GM12878 (cell line): ENCODE results near the gene CTNNA2. TPM values are rescaled to one million over a fixed set of nuclear protein-coding genes. Genes with fewer than 3 reads are reported as not detected.

ENCODE experiments used
- ATAC-seq: fragments of 200-7000 bp; cut with Tn5 transposase; 3 replicates; pipeline ENCODE4 v1.9.1; 2020; ENCODE audit warnings: mild to moderate bottlenecking, moderate library complexity
- BruUV-seq: library from RNA; stranded (reverse); fragments of 400-500 nt; replicated peaks from 2 replicates; lab custom pipeline; 2021; lab: Mats Ljungman, UMichigan
- CTCF ChIA-PET: fragments of 300-600 bp; sonication (Branson Sonifier 250); formaldehyde crosslinking; extraction: SDS; loops from one replicate; lab custom pipeline; 2021; ENCODE audit warnings: inconsistent platforms; lab: Yijun Ruan, JAX
- POLR2A ChIA-PET: fragments of 350-600 bp; formaldehyde crosslinking; extraction: SDS; loops from one replicate; lab custom pipeline; 2021; ENCODE audit warnings: inconsistent platforms; lab: Charles Lee
- RAD21 ChIA-PET: fragments of 300-600 bp; sonication (Branson Sonifier 250); formaldehyde crosslinking; loops from one replicate; lab custom pipeline; 2023; ENCODE audit warnings: antibody characterized with exemption; ENCODE audit not compliant: unreplicated experiment; lab: Charles Lee
- SMC1A ChIA-PET: fragments of 300-600 bp; sonication (Branson Sonifier 250); formaldehyde crosslinking; loops from one replicate; lab custom pipeline; 2023; ENCODE audit not compliant: unreplicated experiment, uncharacterized antibody; lab: Charles Lee
- DNase-seq: peaks from one replicate; pipeline ENCODE4 v3.0.0-alpha.2; 2011; ENCODE audit warnings: low read depth, low spot score
- FAIRE-seq: peaks from 3 replicates; lab custom pipeline; 2011; peaks lifted over from hg19 to GRCh38; lab: Jason Lieb, UNC
- H2AFZ ChIP-seq: 2 replicates; pipeline ENCODE4 v1.6.0; 2011; ENCODE audit warnings: low read depth, low read length, control low read depth; ENCODE audit not compliant: control insufficient read depth
- H3K27ac ChIP-seq: 2 replicates; pipeline ENCODE4 v1.5.1; 2011; ENCODE audit warnings: control low read depth; ENCODE audit not compliant: control insufficient read depth, insufficient read depth
- H3K27me3 ChIP-seq, 2 experiments: replicated peaks in 1 of 2; 2 replicates each; pipeline versions ENCODE4 v1.6.0 to v1.6.1; 2011; ENCODE audit warnings: low read length in 1 of 2; ENCODE audit not compliant: control insufficient read depth in 2 of 2, insufficient read depth in 2 of 2
- H3K36me3 ChIP-seq, 2 experiments: 2 replicates each; pipeline ENCODE4 v1.5.1; 2011; ENCODE audit warnings: low read length in 1 of 2; ENCODE audit not compliant: control insufficient read depth in 2 of 2, insufficient read depth in 2 of 2
- H3K4me1 ChIP-seq: 2 replicates; pipeline ENCODE4 v1.6.1; 2011; ENCODE audit warnings: mild to moderate bottlenecking, low read length, moderate library complexity, mixed read lengths; ENCODE audit not compliant: control insufficient read depth, insufficient read depth
- H3K4me2 ChIP-seq: 2 replicates; pipeline ENCODE4 v1.6.0; 2011; ENCODE audit warnings: control low read depth; ENCODE audit not compliant: control insufficient read depth, insufficient read depth
- H3K4me3 ChIP-seq: fragments of 200-600 bp; sonication (generic); 2 replicates; pipeline ENCODE4 v1.5.1; 2016
- H3K79me2 ChIP-seq: 2 replicates; pipeline ENCODE4 v1.6.0; 2011; ENCODE audit warnings: low read length; ENCODE audit not compliant: control insufficient read depth, insufficient read depth
- H3K9ac ChIP-seq: 2 replicates; pipeline ENCODE4 v1.8.0; 2011; ENCODE audit warnings: low read length, control low read depth, mixed read lengths; ENCODE audit not compliant: control insufficient read depth, insufficient read depth
- H3K9me3 ChIP-seq: replicated peaks from 3 replicates; pipeline ENCODE4 v1.5.1; 2011; ENCODE audit warnings: mild to moderate bottlenecking, low read length; ENCODE audit not compliant: control insufficient read depth, insufficient read depth
- H4K20me1 ChIP-seq: 2 replicates; pipeline ENCODE4 v1.6.0; 2011; ENCODE audit not compliant: control insufficient read depth, insufficient read depth
- MYC ChIP-seq: IDR thresholded peaks from 2 replicates; pipeline ENCODE4 v1.6.1; 2011; ENCODE audit warnings: mild to moderate bottlenecking, low read length, moderate library complexity, inconsistent platforms; ENCODE audit not compliant: insufficient read depth, insufficient replicate concordance, insufficient read length, severe bottlenecking
- RB1 ChIP-seq: fragments of 450-650 bp; formaldehyde crosslinking; IDR thresholded peaks from 2 replicates; pipeline ENCODE4 v1.6.1; 2017; ENCODE audit warnings: mild to moderate bottlenecking, borderline replicate concordance
- WGBS: methylation state at CpG from one replicate; pipeline ENCODE4 v1.1.6; 2016; ENCODE audit warnings: low lambda C conversion rate; ENCODE audit not compliant: insufficient replicate concordance, insufficient coverage; ENCODE audit errors: missing lambda C conversion rate; 5-methylcytosine and 5-hydroxymethylcytosine counted together
- in situ Hi-C: fragments of 300-500 bp; cut with MboI; formaldehyde crosslinking; loops from 9 replicates; pipeline ENCODE4 v1.14.3; 2018; ENCODE audit warnings: mixed read lengths
- intact Hi-C: fragments of 100-400 bp; cut with micrococcal nuclease; formaldehyde crosslinking; loops from one replicate; pipeline ENCODE4 v1.14.2; 2022; ENCODE audit not compliant: unreplicated experiment
- polyA plus RNA-seq, 11 experiments: library from polyadenylated mRNA; depleted of rRNA in 4 of 11; unstranded in 6 of 11; stranded (reverse) in 5 of 11; fragments of >200 nt; fragmentation: Nextera tagmentation in 4 of 11; fragmentation: Illumina TruSeq in 1 of 11; extraction: Ambion mirVana in 4 of 11; extraction: Trizol in 1 of 11; gene quantifications; 1 replicate in 1 of 11; 2 replicates in 10 of 11; pipeline versions ENCODE4 v1.2.1 to v1.2.3, GENCODE V29; 2011 to 2016; ENCODE audit warnings: inconsistent platforms in 2 of 11, missing spikeins in 2 of 11, low read depth in 1 of 11
- total RNA-seq, 4 experiments: library from RNA; depleted of rRNA in 3 of 4; stranded (reverse); fragments of >200 nt in 3 of 4; fragmentation: Illumina TruSeq in 1 of 4; extraction: Trizol in 1 of 4; gene quantifications; 2 replicates each; pipeline versions ENCODE4 v1.2.1 to v1.2.3, GENCODE V29; 2013 to 2021
- TF ChIP-seq, protein P1 (sequence below): fragments of 450-650 bp; IDR thresholded peaks from 2 replicates; pipeline ENCODE4 v1.6.1; 2018; ENCODE audit warnings: borderline replicate concordance, mild to moderate bottlenecking; ENCODE audit not compliant: partially characterized antibody
- TF ChIP-seq, protein P2 (sequence below): IDR thresholded peaks from 2 replicates; pipeline ENCODE4 v1.6.1; 2012; ENCODE audit warnings: low read depth, low read length, improper control_type of control experiment
- TF ChIP-seq, protein P3 (sequence below): fragments of 450-650 bp; IDR thresholded peaks from 2 replicates; pipeline ENCODE4 v1.6.1; 2014; ENCODE audit warnings: mild to moderate bottlenecking

The CTNNA2 gene
- total and polyA plus RNA-seq, 10 of the 15 experiments (the other 5 are each of a cell fraction or from before 2014, with no cell fraction given), result 2.4 to 36.2 (median 6.6) TPM

DNA sequence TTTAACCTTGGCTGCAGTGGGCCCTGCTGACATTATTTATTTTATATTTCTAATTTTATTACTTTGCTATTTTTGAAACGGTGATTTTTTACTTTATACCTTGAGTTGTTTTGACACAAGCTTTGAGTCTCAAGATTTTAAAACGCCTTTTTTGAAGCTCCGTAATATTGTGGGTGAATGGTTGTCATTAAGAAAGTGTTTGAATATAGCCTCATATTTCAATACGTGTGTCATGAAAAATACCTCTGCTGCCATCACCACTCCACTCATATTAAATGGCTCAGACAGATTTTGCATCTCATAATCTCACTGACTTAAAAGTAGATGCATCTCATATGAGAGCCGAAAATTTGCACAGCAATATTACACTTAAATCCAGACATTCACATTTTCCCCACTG lies 106.6 kb downstream of the CTNNA2 start:
- H2AFZ ChIP-seq, result no peak overlapping the region
- RAD21 ChIA-PET, result no interaction called here
- 18% methylated on average over 5 of the region's 5 CpGs for WGBS
- FAIRE-seq, result no peak
- H3K27me3 ChIP-seq, result no peaks in the 10 kb centered on the region
- no peaks in the 10 kb centered on the region for H3K9me3 ChIP-seq
- no peaks in the 10 kb centered on the region for H3K79me2 ChIP-seq
- no peaks in the 10 kb centered on the region for H3K4me1 ChIP-seq
- no peaks in the 10 kb centered on the region for H4K20me1 ChIP-seq
- in situ Hi-C loops (no loop called here), intact Hi-C loops (no loop called here)
- H3K4me3 ChIP-seq, result no peak overlapping the region
- H3K9ac ChIP-seq, result no peak overlapping the region
- no peak overlapping the region for H3K4me2 ChIP-seq
- no peak for ATAC-seq
- CTCF ChIA-PET, result no interaction called here
- SMC1A ChIA-PET, result no interaction called here
- TF ChIP-seq, protein P1, sequence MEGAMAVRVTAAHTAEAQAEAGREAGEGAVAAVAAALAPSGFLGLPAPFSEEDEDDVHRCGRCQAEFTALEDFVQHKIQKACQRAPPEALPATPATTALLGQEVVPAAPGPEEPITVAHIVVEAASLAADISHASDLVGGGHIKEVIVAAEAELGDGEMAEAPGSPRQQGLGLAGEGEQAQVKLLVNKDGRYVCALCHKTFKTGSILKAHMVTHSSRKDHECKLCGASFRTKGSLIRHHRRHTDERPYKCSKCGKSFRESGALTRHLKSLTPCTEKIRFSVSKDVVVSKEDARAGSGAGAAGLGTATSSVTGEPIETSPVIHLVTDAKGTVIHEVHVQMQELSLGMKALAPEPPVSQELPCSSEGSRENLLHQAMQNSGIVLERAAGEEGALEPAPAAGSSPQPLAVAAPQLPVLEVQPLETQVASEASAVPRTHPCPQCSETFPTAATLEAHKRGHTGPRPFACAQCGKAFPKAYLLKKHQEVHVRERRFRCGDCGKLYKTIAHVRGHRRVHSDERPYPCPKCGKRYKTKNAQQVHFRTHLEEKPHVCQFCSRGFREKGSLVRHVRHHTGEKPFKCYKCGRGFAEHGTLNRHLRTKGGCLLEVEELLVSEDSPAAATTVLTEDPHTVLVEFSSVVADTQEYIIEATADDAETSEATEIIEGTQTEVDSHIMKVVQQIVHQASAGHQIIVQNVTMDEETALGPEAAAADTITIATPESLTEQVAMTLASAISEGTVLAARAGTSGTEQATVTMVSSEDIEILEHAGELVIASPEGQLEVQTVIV, result no peak
- TF ChIP-seq RB1 (no peak), MYC (no peak)
- TF ChIP-seq, protein P2, sequence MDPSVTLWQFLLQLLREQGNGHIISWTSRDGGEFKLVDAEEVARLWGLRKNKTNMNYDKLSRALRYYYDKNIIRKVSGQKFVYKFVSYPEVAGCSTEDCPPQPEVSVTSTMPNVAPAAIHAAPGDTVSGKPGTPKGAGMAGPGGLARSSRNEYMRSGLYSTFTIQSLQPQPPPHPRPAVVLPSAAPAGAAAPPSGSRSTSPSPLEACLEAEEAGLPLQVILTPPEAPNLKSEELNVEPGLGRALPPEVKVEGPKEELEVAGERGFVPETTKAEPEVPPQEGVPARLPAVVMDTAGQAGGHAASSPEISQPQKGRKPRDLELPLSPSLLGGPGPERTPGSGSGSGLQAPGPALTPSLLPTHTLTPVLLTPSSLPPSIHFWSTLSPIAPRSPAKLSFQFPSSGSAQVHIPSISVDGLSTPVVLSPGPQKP, result no peak
- TF ChIP-seq, protein P3, sequence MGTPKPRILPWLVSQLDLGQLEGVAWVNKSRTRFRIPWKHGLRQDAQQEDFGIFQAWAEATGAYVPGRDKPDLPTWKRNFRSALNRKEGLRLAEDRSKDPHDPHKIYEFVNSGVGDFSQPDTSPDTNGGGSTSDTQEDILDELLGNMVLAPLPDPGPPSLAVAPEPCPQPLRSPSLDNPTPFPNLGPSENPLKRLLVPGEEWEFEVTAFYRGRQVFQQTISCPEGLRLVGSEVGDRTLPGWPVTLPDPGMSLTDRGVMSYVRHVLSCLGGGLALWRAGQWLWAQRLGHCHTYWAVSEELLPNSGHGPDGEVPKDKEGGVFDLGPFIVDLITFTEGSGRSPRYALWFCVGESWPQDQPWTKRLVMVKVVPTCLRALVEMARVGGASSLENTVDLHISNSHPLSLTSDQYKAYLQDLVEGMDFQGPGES, result no peak
- BruUV-seq, result no TSS peak
- no peak for DNase-seq
- no peak overlapping the region for H3K27ac ChIP-seq
- no peaks in the 10 kb centered on the region for H3K36me3 ChIP-seq
- POLR2A ChIA-PET, result no interaction called here
